GM21526 (cell line): Measurements from ENCODE around the gene FILIP1L.

Source experiments
- ATAC-seq: cut with Tn5 transposase; IDR thresholded peaks from one replicate; pipeline ENCODE4 v1.9.1; 2021; ENCODE audit warnings: moderate library complexity; ENCODE audit not compliant: unreplicated experiment, low FRiP score

The FILIP1L gene

DNA sequence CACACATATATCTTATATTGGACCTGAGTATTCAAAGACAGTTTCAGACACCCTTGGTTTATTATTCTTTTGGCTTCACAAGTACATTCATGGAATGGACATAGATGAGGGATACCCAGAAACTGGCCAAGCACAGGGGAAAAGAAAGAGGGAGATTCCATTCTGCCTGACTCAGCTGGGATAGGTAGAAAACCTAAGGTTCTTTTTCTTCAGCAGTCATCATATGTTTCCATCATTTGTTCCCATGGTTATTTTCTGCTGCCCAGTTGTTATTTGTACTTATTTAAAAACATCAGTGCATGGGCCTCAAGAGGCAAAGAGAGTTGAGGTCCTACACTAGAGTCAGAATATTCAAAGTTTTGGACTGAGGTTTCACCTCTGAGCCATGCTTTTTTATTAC, 91.8 kb downstream of the FILIP1L start:
- no peak for ATAC-seq

DNA sequence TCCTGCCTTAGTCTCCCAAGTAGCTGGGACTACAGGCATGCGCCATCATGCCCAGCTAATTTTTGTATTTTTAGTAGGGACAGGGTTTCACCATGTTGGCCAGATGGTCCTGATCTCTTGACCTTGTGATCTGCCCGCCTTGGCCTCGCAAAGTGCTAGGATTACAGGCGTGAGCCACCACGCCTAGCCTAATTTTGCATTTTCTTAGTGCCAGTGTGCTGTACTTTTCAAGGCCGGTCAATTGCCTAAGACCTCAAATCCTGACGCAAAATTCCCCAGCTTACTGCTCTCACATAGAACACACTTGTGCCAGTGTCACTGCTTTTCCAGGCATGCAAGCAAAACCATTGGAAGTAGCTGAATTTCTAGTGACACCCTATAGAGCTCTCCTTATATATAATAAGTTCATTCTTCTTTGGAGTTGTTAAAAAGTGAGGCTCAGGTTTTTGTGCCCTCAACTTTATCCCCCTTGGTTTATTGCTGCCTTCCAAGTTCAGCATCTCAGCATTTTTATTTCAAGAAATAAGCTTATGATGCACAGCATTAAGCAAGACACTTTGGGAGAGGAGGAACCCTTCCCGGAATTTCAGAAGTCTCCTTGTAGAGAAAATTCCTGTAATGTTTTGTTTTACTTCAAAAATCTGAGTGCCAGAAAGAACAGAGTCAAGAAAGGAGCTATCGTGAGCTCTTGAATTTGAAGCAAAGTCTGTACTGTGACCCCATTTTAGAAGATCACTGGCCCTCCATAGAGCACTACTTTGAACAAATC, 93.2 kb downstream of the FILIP1L start:
- no peak for ATAC-seq

DNA sequence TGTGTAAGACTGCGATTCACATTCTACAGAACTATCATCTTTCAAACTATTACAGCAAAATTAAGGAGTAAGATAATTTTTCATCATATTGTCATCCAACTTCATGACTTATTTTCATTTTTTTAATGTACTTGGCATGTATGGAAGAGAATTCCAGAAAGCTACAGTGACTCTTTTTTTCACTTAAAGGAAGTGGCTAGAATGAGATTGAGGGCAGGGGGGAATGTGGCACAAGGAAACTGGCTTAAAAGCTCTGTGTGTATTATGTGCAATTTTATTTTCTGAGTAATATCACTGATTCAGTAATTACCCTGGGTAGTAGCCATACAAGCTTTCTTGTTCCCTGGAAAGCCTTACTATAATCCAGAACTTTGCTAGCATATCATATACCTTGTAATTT, 94.6 kb downstream of the FILIP1L start:
- no peak for ATAC-seq

DNA sequence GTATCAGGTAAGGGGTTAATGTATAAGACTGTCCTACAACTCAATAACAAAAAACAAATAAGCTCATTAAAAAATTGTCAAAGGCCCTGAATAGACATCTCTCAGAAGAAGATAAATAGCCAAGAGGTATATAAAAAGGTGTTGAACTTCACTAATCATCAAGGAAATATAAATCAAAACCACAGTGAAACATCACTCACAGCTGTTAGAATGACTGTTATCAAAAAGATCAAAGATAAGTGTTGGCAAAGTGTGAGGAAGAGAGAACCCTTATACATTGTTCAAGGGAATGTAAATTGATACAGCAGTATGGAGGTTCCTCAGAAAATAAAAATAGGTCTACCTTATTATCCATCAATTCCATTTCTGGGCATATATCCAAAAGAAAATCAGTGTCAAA, 95.5 kb downstream of the FILIP1L start:
- ATAC-seq: no peak

DNA sequence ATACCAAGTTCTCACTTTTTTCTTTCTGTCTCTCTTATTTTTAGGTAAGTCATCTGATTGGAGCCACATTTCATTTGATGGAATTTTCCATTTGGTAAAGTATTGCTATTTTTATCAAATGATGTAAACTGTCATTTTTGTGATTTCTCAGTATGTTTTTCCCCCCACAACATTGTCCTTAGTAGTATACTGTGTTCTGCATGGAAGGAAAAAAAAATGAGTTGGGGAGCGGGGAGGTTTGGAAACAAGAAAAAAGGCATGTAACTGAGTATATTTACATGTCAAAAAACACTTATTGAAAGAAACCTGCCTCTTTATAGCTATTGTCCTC, 104.2 kb downstream of the FILIP1L start:
- no peak for ATAC-seq

DNA sequence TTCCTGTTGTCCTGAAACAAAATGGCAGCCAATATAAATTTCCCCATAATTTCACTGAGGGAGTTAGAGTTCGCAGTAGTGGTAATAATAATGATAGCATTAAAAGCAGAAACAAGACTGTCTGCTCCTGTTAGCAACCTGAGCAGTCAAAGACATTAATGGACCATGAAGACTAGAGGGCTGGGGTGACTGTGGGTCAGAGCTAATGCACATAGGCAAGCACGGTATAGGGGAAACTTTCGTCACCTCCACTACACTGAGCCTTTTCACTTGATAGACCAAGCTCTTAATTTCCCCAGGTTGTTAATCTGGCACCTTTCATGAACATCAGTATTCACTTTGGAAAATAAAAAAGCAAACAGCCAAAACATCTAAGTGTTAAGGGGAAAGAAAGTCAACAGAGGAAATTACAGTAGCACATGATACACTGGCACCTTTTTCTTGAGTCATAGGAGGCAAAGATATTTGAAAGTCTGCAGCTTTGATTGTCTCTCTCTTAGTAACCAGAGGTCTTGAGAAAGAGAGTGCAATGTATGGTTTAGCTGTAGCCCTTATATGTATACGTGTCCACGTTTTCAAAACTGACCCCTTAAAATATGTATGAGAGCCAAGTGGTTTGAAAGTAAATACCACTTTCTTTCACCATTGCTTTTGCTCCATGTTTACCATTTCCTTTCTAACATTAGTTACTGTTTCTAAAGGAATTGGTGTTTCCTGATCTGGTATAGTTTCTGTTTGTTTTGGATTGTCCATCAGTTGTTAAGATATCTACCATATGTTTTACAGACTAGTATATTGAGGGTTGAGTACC, 104.8 kb downstream of the FILIP1L start:
- no peak for ATAC-seq

DNA sequence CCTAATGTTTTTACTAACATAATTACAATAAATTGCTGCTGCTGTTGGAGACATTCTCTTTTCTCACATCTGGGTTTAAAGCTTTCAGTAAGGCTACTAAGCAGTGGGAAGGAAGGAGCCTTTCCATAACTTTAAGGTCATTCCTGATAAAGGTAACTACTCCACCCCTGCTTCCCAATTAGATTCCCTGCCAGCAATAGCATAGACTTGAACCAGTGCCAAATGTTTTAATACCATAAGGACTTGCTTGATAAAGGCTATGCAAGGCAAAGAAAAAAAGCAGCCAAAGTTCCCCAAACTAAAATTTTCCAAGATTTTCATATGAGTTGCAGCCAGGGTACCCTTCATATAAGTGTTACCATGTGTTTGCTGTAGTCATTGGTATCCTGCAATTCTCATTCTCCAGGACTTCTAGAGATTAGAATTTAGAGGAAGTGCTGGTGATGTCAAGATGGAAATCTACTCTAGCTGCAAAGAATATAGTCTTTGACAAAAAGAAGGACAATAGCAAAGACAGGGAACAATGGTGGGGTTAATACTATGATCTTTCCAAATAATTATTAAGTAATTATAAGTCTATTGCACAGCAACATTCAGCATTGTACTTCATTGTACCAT, 106.1 kb downstream of the FILIP1L start:
- ATAC-seq: no peak

DNA sequence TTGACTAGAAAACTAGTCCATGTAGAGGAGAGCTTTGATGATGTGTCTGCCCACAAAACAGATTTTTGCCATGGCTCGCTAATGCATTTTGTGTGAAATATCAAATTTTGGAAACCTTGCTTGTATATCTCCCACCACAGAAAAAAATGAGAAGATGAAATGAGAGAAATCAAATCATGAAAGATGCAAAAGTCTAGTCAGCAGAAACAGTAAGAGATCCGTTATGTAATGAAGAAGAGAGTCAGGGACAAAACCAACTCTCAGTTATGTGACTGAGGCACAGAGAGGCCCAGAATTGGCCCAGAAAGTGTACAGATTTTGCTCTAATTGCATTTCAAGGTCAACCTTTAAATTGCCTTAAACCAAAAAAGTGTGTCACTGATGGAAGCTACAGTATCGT, 107.0 kb downstream of the FILIP1L start:
- no peak for ATAC-seq

DNA sequence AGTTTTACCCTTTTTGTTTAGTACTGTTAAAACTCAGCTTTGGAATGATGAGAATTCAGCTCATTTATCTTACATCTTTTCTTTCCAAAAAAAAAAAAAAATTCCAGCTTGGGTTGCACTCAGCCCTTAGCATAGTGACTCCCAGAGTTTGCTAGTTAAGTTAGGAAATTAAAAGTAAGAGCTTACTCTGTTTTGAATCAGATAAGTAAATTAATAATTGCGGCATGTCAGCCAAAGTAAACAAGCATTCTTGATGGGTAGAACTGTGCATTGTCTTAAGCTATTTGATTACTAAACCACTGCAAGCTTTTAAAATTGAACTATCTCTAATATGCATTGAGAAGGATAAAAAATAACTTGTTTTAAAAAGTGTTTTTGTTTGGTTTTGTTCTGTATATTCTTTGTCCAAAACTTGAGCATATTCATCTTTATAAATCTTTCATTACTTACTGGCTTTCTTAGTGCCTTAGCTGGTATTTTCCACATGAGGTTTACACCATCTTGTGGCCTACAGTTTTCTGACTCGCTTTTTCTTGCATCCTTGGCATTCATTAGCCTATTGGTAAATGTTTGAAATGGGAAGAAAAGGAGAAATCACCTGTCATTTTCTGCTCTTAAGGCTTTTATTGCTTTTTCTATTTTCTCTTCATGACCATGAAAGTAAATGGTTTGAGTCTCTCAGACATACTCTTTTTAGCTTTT, 107.6 kb downstream of the FILIP1L start:
- ATAC-seq: no peak

DNA sequence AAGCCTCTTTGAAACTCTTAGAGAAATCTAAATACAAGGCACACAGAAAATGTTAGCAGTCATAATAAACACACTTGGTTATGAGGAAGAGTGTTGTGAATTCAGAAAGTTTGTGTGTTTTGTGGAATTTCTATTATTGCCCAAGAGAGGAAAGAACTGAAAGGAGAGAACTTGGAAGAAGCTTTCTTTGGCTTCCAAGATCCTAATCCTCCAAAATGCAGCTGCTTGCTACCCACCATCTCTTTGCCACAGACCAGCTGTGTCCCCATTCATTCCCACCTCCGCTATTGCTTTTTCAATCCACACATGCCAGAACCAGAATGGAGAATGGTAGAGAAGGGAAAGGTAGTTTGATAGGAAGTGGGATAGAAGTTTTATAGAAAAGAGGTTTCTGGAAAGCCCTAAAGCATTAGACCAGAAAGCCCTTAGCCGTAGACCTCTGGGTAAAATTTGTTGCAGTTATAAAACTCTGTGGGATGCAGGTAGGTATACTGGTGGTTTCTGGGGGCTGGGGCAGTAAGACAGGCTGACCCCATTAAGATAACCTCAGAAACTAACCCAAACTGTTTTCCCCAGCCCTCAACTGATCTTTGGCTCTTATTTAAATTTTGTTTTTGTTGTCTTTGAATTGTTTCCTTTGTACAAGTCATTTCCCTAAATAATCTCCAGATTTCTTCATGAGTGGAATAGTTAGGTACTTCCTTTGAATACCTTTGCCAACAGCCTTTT, 108.5 kb downstream of the FILIP1L start:
- ATAC-seq: no peak

DNA sequence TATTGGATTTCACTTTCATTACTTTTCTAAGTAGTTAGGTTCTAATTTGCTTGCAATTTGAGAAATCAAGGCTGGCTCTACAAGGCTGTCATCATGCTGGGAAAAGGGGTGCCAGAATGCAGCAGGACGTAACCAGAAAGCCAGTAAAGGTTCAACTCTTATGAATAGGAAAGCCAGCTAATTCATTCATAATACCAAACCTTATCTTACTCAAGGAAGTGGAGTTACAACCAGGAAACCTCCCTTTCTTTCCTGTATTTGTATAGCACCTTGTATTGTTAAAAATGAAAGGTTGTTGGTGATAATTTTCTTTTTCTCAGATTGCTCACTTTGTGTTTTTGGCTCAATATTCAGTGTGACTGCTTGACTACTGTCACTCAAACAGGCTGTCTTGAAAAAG, 109.4 kb downstream of the FILIP1L start:
- no peak for ATAC-seq

DNA sequence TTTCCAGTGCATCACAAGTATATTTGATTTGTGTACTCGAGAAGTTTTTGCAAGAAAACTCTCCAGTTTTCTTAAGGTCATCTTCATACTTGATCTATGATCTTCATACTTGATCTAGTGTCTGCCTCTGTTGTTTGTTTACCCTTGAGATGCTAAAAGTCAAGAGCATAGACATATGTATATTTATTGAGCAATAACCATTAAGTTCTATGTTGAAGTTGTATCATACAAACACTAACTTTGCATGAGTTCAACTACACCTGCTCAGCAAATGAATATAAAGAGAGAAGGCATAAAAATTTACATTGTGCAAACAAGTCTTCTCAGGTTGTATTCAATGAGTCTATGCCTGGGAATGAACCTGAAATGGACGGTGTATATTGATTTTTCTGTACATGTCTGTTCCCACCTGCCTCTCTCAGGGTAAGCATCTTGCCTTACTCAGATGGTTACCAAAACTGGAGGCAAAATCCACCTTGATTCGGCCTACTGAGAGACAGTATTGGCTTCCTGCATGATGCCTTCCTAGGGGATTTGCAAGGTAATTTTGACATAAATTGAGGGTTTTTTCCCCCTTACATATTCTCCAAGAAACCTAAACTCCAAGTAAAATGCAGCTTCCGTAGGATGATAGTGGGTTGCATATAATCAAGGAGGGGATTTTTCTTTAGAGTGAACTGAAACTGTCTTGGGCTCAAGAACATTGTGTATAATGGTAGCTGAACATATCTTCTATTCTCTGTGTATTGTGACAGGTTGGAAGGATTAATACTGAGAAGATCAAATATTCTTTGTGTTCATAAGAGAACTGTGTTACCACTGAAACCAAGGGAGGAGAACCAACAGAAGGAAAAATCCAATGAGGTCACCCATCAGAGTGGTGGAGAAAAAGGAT, 110.4 kb downstream of the FILIP1L start:
- ATAC-seq: no peak

DNA sequence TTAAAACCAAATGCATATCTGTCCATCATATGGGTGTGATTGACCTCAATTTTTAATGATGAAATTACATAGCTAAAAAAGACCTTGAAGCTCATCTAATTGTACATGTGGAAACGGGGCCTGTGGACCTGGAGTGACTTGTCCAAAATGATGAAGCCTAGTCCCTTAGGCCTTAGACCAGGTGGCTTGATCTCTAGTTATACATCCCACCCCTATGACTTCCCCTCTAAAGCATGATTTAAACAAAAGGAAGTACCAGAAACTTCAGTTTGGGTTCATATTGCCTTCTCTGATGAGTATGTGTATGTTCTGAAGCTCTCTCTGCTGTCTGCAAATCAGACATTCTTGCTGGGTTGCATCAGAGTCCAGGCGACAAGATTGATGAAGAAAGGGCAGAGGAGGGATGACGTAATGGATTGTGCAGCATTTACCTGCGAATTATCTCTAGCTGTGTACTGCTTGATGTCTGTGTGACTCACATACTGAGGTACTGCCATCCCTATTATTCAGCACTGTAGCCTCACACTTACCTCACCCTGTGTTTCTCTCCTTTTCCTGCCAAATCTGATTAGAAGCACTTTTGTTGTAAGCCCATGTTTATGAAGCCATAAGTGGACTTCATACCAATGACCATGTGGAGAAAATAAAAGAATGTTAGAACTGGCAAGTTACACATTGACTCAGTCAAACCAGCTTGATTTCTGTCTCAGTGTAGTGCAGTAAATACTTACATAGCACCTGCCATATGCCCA, 111.5 kb downstream of the FILIP1L start:
- ATAC-seq: no peak

DNA sequence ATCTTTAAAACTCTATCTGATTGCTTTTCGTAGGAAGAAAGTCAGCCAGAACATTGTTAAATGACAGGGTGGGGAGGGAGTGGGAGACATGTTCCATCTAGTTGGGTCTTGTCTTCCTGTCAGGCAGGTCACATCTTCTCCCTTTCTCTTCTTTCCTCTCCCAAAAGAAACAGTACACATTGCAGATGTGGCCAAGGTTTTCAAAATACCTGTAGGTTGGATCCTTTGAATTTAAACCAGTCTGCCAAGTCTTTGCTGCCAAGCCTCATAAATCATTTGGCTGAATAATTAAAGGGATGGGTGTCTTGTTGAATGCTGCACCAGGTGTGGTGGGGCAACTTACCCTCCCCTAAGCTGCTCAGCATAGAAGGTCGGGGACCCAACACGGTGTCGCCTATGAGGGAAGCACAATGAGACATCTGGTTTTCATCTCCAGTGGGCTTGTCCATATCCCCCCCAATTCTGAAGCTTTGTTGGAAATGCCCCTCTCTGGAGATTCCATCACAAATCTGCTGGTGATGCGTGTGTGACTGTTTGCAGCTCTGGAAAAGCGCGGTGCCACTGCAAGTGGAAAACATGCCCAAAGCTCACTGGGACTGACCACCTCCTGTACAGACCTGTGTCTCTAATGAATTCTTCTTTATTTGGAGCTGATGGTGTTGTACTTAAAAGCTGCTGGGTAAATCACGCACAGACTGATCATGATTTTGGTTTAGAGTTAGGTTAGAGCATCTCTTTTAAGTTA, 112.6 kb downstream of the FILIP1L start:
- no peak for ATAC-seq

DNA sequence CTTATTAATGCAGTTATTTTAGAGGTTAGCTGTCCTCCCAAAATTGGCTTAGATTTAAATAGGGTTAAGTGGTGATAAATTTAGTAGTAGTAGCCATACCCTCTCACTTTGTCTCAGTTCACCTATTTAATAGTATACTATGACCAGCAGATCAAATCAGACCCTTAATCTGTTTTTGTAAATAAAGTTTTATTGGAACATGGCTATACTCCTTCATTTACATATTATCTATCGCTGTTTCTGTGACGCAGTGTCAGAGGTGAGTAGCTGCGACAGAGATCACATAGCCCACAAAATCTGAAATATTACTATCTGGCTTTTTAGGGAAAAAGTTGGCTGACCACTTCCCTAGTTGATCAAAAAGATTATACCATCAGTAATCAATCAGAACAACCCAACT, 113.2 kb downstream of the FILIP1L start:
- no peak for ATAC-seq

DNA sequence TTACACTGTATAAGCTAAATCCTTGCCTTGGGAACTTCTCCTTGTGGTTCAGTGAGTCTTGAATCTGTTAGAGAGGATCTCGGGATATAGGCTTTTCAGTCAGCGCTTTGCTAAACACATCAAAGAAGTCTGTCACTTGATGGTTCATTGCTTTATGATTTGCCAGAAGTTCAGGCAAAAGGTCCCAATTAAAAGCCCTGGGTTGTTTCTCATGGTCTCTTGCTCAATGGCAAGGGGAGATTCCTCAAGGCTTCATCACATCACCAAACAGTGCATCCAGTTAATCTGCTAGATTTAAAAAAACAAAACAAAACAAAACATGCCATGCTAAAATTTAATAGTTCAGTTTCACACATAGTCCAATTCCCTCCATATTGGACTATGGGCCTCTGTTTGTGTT, 114.8 kb downstream of the FILIP1L start:
- ATAC-seq: no peak

DNA sequence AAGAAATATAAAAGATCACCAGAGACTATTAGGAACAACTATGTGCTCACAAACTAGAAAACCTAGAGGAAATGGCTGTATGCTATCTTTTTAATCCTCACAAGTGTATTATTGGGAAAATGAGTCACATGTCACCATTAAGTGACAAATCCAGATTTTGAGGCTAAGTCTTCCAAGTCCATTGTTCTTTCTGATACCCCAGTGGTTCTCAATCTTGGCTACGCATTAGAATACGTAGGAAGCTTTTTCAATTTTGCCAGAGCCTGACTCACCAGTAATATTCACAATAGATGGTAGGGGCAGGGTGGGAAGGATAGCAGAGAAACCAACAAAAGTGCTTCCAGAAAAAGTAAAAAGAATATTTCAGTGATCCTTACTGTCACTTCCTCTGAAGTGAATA, 117.0 kb downstream of the FILIP1L start:
- ATAC-seq: no peak

DNA sequence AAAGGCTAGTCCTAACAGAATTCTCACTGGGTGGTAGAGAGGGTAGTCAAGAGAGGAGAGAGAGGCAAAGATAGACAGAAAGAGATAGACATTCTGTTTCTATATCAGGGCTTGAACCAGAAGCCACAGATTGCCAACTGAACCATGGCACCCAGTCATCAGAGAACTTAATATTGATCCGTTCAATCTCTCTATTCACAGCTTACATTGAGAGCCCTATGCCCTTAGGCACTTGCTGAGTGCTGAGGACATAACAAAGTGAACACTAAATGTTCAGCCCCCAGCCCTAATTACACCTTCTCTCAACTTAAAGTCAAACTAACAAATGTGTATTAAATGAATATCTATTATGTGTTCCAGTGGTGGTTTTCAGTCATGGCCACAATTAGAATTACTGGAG, 124.1 kb downstream of the FILIP1L start:
- ATAC-seq: no peak
